ENCODE measurements around the gene BRD4.

BRD4 gene

DNA sequence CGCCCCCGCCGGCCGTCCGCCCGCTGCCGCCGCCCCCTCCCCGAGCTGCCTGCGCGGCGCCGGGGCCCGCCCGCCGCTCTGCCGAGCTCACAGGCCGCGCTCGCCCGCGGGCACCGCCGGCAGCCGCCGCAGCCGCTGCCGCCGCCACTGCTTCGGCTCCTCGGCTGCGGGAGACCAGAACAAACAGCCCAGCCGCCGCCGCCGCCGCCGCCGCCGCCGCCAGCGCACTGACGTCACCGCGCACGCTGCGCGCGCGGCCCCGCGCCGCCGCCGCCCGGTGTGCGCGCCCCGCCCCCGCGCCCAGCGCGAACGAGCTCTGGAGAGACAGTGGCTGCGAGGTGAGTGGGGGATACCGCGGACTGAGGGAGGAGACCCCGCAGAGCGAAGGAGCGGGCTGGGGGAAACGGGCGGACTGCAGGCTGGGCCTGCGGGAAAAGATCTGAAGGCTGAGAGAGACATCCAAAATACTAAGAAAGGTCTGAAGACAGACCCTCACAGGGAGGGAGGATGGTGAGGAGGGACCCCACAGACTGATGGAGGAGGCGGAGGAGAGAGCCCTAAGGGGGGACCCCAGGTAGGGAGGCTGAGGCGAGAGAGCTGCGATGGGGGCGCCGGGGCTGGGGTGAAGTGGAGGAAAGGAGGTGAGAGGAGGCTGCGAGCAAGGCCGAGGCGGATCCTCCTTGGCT lies at the start of gene BRD4:
Gene BRD4 (minus strand): TSS at position 229 of the 686 bp plus-strand sequence. CDS start 59,440 bp downstream, outside the sequence.
- DNase-seq (ENCODE audit: low spot score) = peak; percentile 80
- Histone ChIP-seq H3K4me3 (peak within 1 kb of the TSS; percentile 87), H3K27ac (peak within 1 kb of the TSS; percentile 97 to 100)
- TF ChIP-seq CTCF (IDR thresholded peaks at IDR 0.05) = no peak

DNA sequence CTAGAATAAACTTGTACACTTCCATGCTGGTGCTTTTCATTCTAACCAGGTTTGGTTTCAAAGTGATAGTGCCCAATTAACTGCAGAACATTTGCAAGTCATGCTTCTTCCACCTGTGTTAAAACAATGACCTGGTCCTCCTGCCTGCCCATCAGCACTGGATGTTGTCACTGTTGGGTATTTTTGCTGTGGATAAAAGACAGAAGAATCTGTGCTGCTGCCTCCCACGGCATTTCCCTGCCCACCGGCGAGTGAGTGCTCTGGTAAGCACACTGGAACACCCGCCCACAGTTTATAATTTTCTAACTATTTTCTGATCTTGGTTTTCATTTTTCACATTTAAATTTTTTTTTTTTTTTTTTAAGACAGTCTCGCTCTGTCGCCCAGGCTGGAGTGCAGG lies 49.5 kb upstream of the BRD4 start:
- Histone ChIP-seq H3K4me3 (no peak overlapping the region), H3K27ac (no peak overlapping the region)
- no peak for TF ChIP-seq CTCF (IDR thresholded peaks at IDR 0.05)
- no peak for DNase-seq (ENCODE audit: low spot score)

DNA sequence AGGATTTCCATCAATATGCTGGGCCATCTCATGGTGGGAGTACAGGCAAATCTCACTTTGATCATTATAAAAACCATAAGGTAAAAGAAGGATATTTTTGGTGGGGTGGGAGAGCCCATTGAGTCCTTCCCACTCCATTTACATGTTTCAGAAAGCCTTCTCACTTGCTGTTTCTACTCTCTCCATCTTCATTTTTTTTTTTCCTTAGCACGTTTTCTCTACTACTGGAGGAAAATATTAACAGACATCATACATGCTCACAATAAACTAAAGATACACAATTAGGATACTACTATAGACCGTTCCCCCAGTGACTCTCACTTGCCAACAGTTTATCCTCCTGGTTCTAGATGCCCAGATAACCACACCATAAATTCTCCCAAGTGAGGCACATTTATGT lies 49.1 kb upstream of the BRD4 start:
- no peak for DNase-seq (ENCODE audit: low spot score)
- Histone ChIP-seq H3K4me3 (no peak overlapping the region), H3K27ac (no peak overlapping the region)
- no peak for TF ChIP-seq CTCF (IDR thresholded peaks at IDR 0.05)

DNA sequence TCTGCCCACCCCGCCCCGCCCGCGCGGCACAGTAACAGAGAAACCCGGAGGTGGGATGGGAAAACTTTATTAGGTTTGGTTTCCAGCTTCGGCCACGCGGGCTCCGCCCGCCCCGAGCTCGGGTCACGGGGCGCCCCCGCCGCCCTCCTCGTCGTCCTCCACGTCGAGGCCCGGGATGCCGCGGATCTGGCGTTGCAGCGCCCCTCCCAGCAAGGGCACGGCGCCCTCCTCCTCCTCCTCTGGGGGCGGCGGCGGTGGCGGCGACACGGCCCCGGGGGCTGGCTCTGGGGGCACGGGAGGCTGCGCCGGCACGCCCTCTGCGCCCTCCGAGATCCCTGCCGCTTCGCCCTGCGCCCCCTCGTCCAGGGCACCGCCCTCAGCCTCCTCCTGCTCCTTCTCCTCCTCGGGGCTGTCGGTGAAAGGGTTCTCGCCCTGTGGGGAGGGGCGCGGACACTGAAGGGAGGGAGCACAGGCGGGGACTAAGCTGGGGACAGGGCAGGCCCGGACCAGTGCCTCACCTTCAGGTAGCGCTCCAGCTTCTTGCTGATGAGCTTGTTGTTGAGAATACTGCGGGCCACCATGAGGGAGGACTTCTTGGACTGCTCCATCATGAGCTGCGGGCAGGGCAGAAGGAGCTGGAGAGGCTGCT lies 47.8 kb upstream of the BRD4 start:
- TF ChIP-seq CTCF (IDR thresholded peaks at IDR 0.05) = no peak
- Histone ChIP-seq H3K4me3 (peak overlapping the region; percentile 94), H3K27ac (peak overlapping the region; percentile 88 to 97)
- no peak for DNase-seq (ENCODE audit: low spot score)

- Histone ChIP-seq H3K4me3 (peak within 1 kb of the TSS; percentile 94), H3K27ac (peak within 1 kb of the TSS; percentile 88 to 97)
- TF ChIP-seq CTCF (IDR thresholded peaks at IDR 0.05) = no peak
- peak; percentile 99 for DNase-seq (ENCODE audit: low spot score)
Observed at GRCh38 chr19:15379083-15379998, 47.0 kb upstream of the BRD4 start, which contains the start of gene AKAP8. Gene AKAP8 (minus strand): TSS chr19:15379787. CDS start chr19:15379731, 56 bp downstream.

DNA sequence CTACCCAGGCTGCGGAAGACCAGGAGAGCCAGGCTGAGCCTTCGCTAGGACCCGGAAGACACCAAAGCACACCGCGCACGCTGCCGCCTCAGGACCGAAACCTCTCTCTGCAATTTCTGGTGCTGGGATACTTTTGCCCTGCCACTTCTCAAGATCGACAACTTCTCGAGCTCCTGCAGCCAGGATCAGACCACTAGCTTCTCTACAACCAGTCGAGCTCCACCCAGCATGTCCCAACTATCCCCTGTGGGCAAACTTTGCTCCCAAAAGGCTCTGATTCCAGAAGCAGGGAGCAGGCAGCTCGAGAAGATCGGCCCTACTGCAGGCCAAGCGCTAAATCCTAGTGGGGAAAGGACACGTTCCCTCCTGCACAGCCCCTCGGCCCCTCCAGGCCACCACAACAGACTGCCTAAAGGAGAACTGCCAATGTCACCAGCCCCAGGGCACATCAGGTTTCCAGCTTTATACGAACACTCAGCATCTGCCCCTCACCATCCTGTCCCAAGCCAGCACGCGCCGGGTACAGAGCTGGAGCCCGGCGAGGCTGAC lies 46.3 kb upstream of the BRD4 start:
- Histone ChIP-seq H3K4me3 (peak overlapping the region; percentile 94), H3K27ac (peak overlapping the region; percentile 88 to 97)
- DNase-seq (ENCODE audit: low spot score) = no peak
- no peak for TF ChIP-seq CTCF (IDR thresholded peaks at IDR 0.05)

All from coronary artery (tissue), 2 donors.